GM21737 (cell line): ENCODE data around the gene LITAF.

Experiments used
- ATAC-seq: cut with Tn5 transposase; IDR thresholded peaks from one replicate; pipeline ENCODE4 v1.9.1; 2021; ENCODE audit warnings: mild to moderate bottlenecking, moderate library complexity; ENCODE audit not compliant: unreplicated experiment

LITAF gene

GRCh38 chr16:11499295-11500089, 87.2 kb downstream of the LITAF start:
- ATAC-seq: no peak

DNA sequence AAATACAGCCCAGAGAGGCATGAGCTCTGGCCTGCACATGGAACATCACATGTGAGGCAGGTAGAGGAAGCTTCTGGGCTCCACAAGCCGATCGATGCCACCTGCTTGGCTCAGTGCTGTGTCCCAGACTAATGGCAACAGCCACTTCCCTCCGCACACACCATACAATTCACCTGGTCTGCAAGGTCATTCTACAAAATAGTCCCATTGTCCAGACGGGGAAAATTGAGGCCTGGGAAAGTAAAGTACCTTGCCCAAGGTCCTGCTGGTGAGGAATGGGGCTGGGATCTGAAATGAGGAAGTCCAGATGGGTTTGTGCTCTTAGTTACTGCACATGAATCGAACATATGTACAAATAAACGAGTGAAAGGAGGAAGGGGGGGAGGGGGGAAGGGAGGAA, 88.0 kb downstream of the LITAF start:
- no peak for ATAC-seq

DNA sequence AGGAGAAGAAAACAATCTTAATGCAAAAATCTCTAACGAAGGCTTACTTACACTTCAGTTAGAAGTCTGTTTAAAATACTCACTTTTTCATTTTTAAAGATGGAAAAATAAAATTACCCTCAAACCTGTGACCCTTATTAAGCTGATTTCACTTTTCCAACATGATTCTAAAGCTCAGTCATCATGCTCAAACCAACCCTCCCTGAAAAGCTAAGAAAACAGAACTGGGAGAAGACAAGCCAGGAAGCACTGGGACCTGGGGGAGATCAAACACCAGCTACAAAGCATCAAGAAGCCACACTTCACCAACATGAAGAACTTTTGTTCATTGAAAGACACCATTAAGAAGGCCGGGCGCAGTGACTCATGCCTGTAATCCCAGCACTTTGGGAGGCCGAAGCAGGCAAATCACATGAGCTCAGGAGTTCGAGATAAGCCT, 88.8 kb downstream of the LITAF start:
- no peak for ATAC-seq
